GM21423 (cell line): ENCODE results near the gene TUSC2.
A peak's percentile ranks its signal among the peaks of the same experiment; 100 is the strongest.
"Not testable (repeated sequence)": the region's sequence is repeated elsewhere in the genome, so short reads cannot be mapped to it uniquely, and the experiment has no call there.

Experiments
- ATAC-seq: cut with Tn5 transposase; IDR thresholded peaks from one replicate; pipeline ENCODE4 v1.9.1; 2021; ENCODE audit warnings: mild to moderate bottlenecking, moderate library complexity; ENCODE audit not compliant: unreplicated experiment

Gene TUSC2

GRCh38 chr3:50319894-50320625, 8.0 kb downstream of the TUSC2 start:
- ATAC-seq, result no peak

- ATAC-seq, result no peak
These were observed 8.7 kb downstream of the TUSC2 start for GRCh38 chr3:50319181-50319893.

- ATAC-seq, result no peak
These were observed 9.4 kb downstream of the TUSC2 start for GRCh38 chr3:50318615-50319014.

GRCh38 chr3:50318163-50318562, 9.9 kb downstream of the TUSC2 start:
- no peak for ATAC-seq

- ATAC-seq, result no peak
These were observed 10.7 kb downstream of the TUSC2 start for GRCh38 chr3:50317300-50317699.

GRCh38 chr3:50316657-50317242, 11.3 kb downstream of the TUSC2 start:
- no peak for ATAC-seq

- no peak for ATAC-seq
These were observed 13.2 kb downstream of the TUSC2 start for GRCh38 chr3:50314816-50315215.

- no peak for ATAC-seq
These were observed 13.7 kb downstream of the TUSC2 start for GRCh38 chr3:50314342-50314741.

GRCh38 chr3:50312041-50312440, 16.0 kb downstream of the TUSC2 start:
- not testable (repeated sequence) for ATAC-seq

GRCh38 chr3:50304601-50305000, 23.4 kb downstream of the TUSC2 start:
- no peak for ATAC-seq

GRCh38 chr3:50303013-50303815, 24.8 kb downstream of the TUSC2 start, which contains the start of gene HYAL1:
HYAL1 (minus strand) TSS chr3:50303574; CDS start chr3:50302956, 618 bp downstream.
- no peak for ATAC-seq

- no peak for ATAC-seq
These were observed 25.7 kb downstream of the TUSC2 start for GRCh38 chr3:50302095-50303012.

GRCh38 chr3:50300681-50301254, 27.3 kb downstream of the TUSC2 start:
- ATAC-seq, result no peak

- ATAC-seq, result no peak
These were observed 27.9 kb downstream of the TUSC2 start for GRCh38 chr3:50299929-50300680.

- no peak for ATAC-seq
These were observed 28.4 kb downstream of the TUSC2 start for GRCh38 chr3:50299638-50299928.

GRCh38 chr3:50298836-50299637, 29.0 kb downstream of the TUSC2 start, which contains the start of the genes HYAL3 and NAA80:
HYAL3 (minus strand) TSS chr3:50299405; CDS start chr3:50295602, 3,803 bp downstream.
NAA80 (minus strand) TSS chr3:50299405; CDS start chr3:50297463, 1,942 bp downstream.
- peak; percentile 81 for ATAC-seq

GRCh38 chr3:50297896-50298725, 29.9 kb downstream of the TUSC2 start:
- no peak for ATAC-seq
